A673 (cell line): ENCODE measurements around the gene S100A11.

Source experiments
- CTCF ChIP-seq: fragments of 300-800, 200-600 bp; sonication (generic); conservative IDR thresholded peaks from 2 replicates; pipeline ENCODE4 v1.5.1; 2017; ENCODE audit warnings: low read depth, mild to moderate bottlenecking, antibody characterized with exemption, low read length, moderate library complexity, mixed read lengths
- EZH2 ChIP-seq: fragments of 200-600 bp; sonication (generic); IDR thresholded peaks from 2 replicates; pipeline ENCODE4 v1.6.1; 2017; ENCODE audit warnings: borderline replicate concordance, low read depth, mild to moderate bottlenecking, mixed read lengths, antibody characterized with exemption, low read length; ENCODE audit not compliant: poor library complexity, severe bottlenecking

- TF ChIP-seq CTCF, result no peak
- TF ChIP-seq EZH2, result no peak
Measured at GRCh38 chr1:152038871-152039270, 2.1 kb upstream of the S100A11 start.
